Posterior cingulate gyrus (tissue), 11 donors: ENCODE measurements around the gene GPRIN1.
A peak's percentile ranks its signal among the peaks of the same experiment; 100 is the strongest.
"Not testable (repeated sequence)": the region's sequence is repeated elsewhere in the genome, so short reads cannot be mapped to it uniquely, and the experiment has no call there.

ENCODE experiments used
- DNase-seq, 10 donors: peaks; one replicate each; pipeline versions ENCODE4 v3.0.0 to v3.0.0-alpha.2; 2020 to 2021; ENCODE audit warnings: mixed read lengths in 3 of 10
- intact Hi-C: fragments of 100-400 bp; cut with DNase I; formaldehyde crosslinking; loops from one replicate; pipeline ENCODE4 v1.15.1; 2023

GPRIN1 gene

DNA sequence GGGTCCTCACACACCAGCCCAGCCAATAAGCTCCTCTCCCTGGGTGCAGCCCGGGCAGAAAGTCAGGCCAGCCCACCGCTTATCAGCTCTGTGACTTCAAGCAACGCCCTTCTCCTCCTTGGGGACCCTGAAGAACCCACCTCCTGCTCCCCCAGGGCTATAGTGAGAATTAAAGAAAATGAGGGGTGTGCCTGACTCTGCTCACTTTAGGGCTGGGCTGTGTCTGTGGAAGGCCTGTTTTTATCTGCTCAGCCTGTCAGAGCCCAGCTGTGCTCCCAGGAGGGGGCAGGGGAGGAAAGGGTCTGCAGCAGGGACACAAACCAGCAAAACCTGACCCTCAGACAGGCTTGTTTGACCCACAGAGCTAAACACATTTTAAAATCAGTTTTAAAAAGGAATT is 3.9 kb downstream of the GPRIN1 start:
- no peak for DNase-seq
- intact Hi-C loops: no loop called here

DNA sequence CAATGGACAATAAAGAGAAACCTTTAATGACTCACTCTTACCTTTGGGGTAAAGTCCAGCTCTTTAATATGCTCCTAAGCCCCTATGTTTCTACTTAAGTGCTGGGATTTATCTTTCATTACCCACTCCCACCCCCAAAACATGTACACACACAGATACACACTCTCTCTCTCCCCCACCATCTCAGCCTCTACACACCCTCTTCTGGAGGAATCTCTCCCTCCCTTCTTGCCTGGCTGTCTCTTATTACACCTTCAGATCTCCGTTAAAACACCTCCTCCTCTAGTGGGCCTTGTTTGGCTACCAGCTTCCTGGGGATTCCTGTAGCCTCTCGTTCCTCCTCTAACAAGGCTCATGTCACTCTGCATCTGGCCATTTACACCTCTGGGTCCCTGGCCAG is 6.9 kb downstream of the GPRIN1 start:
- intact Hi-C loops: no loop called here
- no peak for DNase-seq

DNA sequence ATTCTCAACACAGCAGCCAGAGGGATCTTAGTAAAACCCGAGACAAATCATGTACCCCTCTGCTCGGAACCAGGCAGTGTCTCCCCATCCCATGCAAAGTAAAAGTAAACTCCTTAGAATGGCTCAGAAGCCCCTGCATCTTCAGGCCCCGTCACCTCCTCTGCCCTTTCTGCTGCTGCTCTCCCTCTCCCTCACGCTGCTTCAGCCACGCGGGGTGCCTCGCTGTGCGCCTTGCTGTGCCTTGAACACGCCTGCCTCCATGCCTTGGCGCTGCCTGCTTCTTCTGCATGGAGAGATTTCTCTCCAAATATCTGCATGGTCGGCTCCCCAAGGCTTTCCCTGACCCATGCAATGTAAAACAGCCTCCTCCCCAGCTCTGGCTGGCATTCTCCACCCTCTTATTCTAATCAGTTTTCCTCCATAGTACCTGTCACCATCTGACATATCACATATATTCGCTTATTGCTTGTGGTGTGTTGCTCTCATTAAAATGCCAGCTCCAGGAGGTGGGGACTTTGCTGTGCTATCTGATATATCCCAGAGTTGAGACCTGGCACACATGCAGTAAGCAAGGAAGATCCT is 8.0 kb downstream of the GPRIN1 start:
- peak in 2 of 10 donors; percentile 59 to 86 for DNase-seq
- intact Hi-C loops: no loop called here

DNA sequence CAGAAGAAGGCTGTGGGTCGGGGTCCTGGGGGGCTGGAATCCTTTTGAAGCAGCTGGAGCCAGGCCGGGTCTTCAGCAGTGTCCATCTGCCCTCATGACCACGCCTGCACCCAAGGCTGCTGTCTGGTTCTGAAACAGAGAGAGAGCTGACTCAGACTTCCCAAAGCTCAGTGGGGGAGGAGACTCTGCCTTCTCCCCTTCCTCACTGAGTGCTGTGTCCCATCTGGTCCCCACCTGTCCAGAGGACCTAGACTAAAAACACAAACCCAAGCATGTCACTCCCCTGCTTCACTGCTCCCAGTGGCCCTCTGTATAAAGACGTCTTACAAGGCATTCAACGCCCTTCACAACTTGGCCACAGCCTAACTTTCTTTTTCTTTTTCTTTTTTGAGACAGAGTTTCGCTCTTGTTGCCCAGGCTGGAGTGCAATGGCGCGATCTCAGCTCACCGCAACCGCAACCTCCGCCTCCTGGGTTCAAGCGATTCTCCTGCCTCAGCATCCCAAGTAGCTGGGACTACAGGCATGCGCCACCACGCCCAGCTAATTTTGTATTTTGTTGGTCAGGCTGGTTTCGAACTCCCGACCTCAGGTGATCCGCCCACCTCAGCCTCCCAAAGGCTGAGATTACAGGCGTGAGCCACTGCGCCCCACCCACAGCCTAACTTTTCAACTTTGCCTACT is 10.1 kb downstream of the GPRIN1 start:
- DNase-seq, intact Hi-C loops: not testable (repeated sequence)

DNA sequence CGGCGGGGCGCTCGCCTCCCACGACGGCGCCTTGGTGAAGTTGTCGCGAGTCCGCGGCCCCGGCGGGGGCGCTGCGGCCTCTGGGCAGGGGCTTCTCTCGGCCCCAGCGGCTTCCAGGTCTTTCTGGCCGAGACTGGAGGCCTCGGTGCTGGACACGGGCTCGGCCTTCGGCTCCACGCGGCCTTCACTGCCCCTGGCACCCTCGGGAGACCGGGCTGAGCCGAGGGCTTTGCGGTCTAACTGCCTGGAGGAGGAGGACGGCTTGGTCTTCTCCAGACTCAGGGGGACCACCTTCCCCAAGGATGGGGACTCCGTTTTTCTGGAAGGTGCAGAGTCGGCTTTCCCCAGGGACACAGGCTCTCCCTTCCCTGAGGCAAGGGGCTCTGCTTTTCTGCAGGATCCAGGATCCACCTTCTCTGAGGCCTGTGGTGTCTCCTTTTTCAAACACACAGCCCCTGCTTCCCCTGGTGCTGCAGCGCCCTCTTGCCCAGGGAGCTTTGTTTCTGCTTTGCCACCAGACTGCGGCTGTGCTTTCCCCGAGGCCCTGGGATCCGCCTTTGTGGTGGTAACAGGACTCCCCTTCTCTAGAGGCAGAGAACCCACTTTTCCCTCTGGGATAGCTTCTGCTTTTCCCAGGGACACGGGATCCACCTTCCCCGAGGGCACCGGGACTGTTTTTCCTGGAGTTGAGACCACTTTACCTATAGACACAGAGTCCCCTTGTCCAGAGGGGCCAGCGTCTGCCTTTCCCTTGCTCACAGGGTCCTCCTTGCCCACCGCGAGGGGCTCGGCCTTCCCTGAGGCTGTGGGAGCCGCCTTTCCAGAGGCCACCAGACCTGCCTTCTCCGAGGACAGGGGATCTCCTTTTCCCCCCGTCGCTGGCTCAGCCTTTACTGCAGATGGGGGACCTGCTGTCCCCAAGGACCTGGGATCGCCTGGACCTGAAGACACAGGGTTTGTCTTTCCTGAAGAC is 12.3 kb downstream of the GPRIN1 start:
- DNase-seq: peak in 1 of 10 donors; percentile 84
- intact Hi-C loops: no loop called here

DNA sequence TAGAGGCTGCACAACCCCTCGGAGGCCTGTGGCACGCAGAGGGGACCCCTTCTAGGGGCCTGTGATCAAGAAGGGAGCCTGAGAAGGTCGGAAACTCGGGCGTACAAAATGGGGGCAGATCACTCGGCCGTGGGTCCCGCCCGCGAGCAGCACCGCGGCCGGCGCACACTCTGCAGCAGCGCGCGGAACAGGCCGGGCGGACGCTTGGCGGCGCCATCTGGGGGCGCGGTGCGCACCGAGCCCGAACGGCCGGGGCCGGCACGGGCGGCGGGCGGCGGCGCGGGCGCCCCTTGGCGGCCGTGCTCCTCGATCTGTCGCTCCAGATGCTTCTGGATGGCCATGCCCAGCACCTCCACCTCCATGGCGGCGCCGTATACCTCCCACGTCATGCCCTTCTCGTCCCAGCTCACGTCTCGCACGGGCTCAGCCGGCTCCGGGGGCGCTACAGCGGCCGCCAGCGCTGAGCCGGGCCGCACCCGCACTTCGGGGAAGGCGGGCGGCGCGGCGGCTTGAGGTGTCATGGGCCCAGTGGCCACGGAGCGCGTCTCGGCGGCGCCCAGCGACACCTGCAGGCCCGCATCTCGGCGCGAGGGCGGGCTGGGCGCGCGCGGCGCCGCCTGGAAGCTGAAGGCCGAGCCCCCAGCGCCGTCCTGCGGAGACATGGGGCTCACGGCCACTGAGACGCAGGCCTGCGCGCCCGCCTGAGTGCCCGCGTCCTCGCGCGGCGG is 13.1 kb downstream of the GPRIN1 start:
- no peak for DNase-seq
- intact Hi-C loops: no loop called here

DNA sequence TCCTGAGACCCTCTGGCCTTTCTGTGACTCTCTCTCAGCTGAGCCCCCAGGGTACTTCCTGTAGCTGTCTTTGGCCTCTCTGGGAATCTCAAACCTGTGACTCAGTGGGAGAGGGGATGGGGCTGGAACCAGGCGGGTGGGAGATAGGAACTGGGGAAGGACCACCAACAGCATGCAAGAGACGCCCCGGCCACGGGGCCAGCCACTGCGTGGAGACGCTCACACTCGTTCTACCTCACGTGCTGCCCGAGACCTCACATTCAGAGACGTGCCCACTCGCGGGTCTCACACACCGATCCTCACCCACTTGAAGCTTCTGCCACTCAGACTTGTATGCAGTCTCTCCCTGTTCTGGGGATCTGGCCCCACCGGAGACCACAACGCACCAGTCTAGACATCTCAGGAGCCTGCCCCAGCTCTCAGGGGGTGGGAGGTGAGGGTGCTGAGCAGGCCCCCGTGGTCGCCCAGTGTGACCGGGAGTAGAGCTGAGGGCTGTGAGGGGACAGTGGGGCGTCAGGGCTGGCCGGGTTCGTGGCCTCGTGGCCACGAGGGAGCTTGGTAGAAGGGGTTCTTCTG is 13.8 kb downstream of the GPRIN1 start:
- no peak for DNase-seq
- intact Hi-C loops: no loop called here

DNA sequence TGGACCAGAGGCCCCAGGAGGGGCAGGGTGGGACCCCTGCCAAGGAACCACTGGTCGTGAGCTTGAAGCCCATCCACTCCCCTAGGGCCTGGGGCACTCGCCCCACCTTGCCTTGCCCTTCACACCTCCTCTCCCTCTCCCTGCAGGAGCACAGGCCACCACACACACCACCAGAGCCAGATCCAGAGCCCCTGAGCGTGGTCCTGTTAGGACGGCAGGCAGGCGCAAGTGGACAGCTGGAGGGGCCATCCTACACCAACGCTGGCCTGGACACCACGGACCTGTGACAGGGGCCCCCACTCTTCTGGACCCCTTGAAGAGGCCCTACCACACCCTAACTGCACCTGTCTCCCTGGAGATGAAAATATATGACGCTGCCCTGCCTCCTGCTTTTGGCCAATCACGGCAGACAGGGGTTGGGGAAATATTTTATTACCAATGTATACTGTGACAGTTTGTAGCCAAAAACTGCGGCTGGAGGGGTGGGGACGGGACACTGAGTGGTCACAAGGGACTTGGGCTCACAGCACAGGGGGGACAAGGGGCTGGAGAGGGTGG is 14.5 kb downstream of the GPRIN1 start:
- peak in 1 of 10 donors; percentile 74 for DNase-seq
- intact Hi-C loops: no loop called here

DNA sequence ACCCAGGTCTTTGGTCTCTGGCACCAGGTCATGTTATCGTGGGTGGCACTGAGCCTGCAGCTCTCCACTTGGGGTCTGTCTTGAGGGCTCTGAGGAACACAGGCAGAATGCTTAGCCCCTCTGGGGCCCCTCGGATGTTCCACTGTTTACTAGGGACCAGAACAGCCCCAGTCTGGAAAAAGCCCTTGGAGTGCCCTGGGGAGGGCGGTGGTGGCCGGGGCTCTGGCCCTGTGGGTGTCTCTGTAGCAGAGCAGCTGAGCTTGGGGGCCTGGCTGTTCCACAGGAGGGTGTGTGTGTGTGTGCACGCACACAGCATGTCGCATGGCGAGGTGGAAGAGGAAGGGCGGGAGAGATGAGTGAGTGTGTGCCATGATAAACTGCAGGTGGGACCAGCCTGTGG is 15.4 kb downstream of the GPRIN1 start:
- intact Hi-C loops: no loop called here
- peak in 1 of 10 donors; percentile 73 for DNase-seq

DNA sequence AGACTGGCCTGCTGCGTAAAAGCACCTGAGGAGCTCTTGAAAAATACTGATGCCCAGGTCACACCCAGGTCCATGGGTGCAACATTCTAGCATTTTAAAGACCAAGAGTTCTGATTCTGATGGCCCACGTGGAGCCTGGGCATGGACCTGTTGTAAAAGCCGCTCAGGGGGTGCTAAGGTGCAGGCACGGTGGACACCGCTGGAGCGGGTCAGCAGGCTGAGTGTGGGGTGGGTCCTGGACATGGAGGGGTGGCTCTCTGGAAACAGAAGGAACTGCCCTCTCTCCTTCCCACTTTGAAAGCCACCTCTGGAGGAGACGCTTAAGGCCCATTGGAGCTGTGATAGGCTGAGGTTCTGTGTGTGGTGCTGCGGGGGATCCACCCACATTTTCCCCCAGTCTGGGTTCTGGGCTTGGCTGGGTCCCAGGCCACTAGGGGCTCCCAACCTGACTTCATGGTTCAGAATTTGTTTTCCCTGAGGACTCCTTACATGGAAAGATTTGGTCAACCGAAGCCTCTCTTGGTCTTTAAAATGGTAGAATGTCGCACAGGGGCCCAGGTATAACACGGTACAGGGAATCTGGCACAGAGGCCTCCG is 16.6 kb downstream of the GPRIN1 start:
- intact Hi-C loops: no loop called here
- peak in 1 of 10 donors; percentile 52 for DNase-seq

DNA sequence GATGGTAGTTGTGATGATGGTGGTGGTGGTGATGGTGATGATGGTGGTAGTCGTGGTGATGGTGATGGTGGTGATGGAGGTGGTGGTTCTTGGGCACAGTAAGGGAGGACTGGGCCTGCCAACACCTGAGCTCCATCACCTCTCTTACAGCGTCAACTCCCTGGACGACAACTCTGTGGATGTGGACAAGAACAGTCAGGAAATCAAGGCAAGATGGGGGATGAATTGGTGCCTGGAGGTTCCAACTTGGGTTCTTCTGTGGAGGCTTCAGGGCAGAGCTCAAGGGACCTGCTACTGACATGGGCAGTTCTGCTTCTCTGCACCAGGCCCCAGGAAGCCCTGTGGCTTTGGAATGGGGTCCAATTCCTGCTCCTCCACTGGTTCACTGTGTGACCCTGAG is 17.4 kb downstream of the GPRIN1 start:
- intact Hi-C loops: no loop called here
- peak in 1 of 10 donors; percentile 12 for DNase-seq

DNA sequence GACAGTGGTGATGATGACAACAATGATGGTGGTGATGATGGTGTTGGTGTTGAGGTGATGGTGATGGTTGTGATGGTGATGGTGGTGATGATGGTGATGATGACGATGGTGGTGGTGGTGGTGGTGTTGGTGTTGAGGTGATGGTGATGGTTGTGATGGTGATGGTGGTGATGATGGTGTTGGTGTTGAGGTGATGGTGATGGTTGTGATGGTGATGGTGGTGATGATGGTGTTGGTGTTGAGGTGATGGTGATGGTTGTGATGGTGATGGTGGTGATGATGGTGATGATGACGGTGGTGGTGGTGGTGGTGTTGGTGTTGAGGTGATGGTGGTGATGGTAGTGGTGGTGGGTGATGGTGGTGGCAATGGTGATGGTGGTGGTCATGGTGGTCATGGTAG is 18.3 kb downstream of the GPRIN1 start:
- DNase-seq: peak in 1 of 10 donors; percentile 44
- intact Hi-C loops: not testable (repeated sequence)

DNA sequence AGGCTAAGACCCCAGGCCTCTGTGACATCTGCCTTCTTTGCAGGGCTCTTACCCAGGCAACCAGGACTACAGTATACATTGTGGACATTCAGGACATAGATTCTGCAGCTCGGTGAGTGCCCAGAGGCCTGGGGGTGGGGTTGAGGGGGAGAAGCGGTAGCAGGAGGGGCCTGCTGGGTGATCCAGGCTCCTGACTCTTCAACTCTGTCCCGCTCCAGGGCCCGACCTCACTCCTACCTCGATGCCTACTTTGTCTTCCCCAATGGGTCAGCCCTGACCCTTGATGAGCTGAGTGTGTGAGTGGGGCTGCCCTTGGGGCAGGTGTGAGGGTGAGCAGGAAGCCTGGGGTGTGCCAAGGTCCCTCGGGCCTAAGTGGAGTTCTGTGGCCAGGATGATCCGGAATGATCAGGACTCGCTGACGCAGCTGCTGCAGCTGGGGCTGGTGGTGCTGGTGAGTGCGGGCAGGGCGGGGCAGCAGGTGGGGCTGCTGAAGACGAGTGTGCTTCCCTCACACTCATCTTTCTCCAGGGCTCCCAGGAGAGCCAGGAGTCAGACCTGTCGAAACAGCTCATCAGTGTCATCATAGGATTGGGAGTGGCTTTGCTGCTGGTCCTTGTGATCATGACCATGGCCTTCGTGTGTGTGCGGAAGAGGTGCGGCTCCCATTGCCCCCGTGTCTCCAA is 19.8 kb downstream of the GPRIN1 start:
- intact Hi-C loops: no loop called here
- DNase-seq: peak in 1 of 10 donors; percentile 59

DNA sequence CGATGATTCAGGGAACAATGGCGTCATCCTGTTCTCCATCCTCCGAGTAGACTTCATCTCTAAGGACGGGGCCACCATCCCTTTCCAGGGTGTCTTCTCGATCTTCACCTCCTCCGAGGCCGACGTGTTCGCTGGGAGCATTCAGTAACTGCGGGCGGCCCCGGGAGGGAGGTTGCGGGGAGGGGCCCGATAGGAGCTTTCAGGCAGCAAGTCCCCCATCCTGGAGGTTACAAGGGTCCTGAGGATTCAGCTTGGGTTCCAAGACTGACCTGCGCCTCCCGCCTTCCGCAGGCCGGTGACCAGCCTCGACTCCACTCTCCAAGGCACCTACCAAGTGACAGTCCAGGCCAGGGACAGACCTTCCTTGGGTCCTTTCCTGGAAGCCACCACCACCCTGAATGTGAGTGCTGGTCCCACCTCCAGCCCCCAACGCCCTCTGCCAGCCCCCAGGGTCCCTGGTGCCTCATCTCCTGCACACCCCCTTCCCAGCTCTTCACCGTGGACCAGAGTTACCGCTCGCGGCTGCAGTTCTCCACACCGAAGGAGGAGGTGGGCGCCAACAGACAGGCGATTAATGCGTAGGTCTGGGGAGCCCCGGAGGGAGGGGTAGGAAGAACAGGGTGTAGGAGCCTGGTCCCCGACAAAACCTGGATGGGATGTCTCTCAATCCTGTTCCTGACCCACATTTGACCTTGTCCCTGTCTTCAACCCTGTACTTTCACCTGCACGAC is 20.8 kb downstream of the GPRIN1 start:
- peak in 1 of 10 donors; percentile 70 for DNase-seq
- intact Hi-C loops: no loop called here

DNA sequence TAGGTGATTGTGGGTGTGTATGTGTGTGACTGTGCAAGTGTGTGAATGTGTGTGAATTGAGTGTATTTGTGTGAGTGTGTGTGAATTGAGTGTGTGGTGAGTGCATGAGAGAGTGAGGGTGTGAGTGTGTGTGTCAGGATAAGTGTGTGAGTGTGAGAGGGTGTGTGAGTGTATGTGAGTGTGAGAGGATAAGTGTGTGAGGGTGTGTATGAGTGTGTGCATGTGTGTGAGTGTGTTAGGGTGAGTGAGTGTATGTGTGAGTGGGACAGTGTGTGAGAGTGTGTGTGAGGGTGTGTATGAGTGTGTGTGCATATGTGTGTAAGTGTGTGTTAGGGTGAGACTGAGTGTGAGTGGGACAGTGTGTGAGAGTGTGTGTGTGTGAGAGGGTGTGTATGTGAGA is 21.7 kb downstream of the GPRIN1 start:
- DNase-seq: no peak
- intact Hi-C loops: no loop called here

DNA sequence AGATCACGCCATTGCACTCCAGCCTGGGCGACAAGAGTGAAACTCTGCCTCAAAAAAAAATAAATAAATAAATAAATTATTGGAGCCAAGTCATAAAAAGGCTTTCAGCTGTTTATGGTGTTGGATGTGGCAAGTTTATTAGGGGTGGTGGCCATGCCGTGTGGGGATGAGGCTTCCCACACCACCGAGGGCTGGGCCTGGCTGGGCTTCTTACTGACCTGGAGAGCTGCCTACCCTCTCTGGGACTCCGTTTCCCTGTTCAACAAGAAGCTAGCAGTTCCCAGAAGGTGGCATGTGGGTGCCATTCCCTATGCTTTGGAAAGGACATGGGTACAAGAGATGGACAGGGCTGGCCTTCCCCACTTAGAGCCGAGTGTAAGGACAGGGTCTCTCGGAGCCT is 22.6 kb downstream of the GPRIN1 start:
- peak in 1 of 10 donors; percentile 43 for DNase-seq
- intact Hi-C loops: no loop called here

DNA sequence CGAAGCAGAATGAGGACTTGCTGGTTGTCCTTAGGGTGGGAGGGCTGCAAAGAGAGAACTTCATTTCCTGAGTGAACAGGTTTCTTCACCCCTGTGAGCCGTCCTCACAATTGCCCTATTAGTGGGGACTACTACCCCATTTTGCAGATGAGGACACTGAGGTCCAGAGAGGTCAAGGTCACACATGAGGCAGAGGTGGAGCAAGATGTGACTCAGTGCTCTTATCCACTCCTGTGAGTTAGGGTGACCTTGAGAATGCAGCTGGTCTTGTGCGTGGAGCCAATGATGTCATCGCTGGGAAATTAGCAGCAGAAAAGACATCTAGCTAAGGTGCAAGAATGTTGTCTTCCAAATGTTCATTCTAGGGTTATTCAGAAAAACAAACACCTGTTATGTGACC is 26.9 kb downstream of the GPRIN1 start:
- intact Hi-C loops: no loop called here

DNA sequence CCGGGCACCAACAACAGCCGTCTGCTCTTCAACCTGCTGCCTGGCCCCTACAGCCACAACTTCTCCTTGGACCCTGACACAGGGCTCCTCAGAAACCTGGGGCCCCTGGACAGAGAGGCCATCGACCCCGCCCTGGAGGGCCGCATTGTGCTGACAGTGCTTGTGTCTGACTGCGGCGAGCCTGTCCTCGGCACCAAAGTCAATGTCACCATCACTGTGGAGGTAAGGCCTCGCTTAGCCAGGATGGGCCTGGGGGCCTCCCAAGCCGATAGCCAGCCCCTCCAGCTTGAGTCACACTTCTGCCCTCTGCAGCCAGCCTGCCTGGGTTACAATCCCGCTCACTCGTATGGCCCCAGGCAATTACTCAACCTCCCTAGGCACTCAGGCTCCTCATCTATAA is 28.6 kb downstream of the GPRIN1 start:
- DNase-seq: no peak
- intact Hi-C loops: no loop called here

More for the DNA sequence above, 26.9 kb downstream of the GPRIN1 start:
- DNase-seq: no peak
